Endodermal cell (in vitro differentiated cells): ENCODE data around the gene SPAG17. TPM values are rescaled to one million over a fixed set of nuclear protein-coding genes. Genes with fewer than 3 reads are reported as not detected.

Experiments used
- DNase-seq: peaks from one replicate; pipeline ENCODE4 v3.0.0-alpha.2; 2017
- H3K27ac ChIP-seq: 2 replicates; pipeline ENCODE4 v1.5.1; 2013; ENCODE audit warnings: mild to moderate bottlenecking, low read depth, low read length, moderate library complexity
- H3K27me3 ChIP-seq: 2 replicates; pipeline ENCODE4 v1.6.1; 2013; ENCODE audit warnings: mild to moderate bottlenecking, low read length, moderate library complexity; ENCODE audit not compliant: insufficient read depth, control insufficient read depth, poor library complexity, severe bottlenecking
- H3K36me3 ChIP-seq: 2 replicates; pipeline ENCODE4 v1.7.0; 2013; ENCODE audit warnings: mild to moderate bottlenecking, low read length, moderate library complexity; ENCODE audit not compliant: control insufficient read depth, insufficient read depth
- H3K4me1 ChIP-seq: one replicate; pipeline ENCODE4 v1.7.0; 2013; ENCODE audit warnings: low read length; ENCODE audit not compliant: control insufficient read depth, insufficient read depth
- H3K4me3 ChIP-seq: 2 replicates; pipeline ENCODE4 v1.5.1; 2013; ENCODE audit warnings: mild to moderate bottlenecking, low read length, moderate library complexity
- H3K9ac ChIP-seq: 2 replicates; pipeline ENCODE4 v1.6.1; 2013; ENCODE audit warnings: mild to moderate bottlenecking, low read length, moderate library complexity; ENCODE audit not compliant: poor library complexity, severe bottlenecking; ENCODE audit errors: extremely low read depth
- H3K9me3 ChIP-seq: 2 replicates; pipeline ENCODE4 v1.6.1; 2013; ENCODE audit warnings: mild to moderate bottlenecking, low read length, moderate library complexity; ENCODE audit not compliant: control insufficient read depth
- H3K27ac Mint-ChIP-seq: 2 replicates; pipeline ENCODE4 v1.8.0; 2020; ENCODE audit warnings: mixed read lengths
- H3K27me3 Mint-ChIP-seq: 2 replicates; pipeline ENCODE4 v1.8.0; 2021; ENCODE audit warnings: mild to moderate bottlenecking, mixed read lengths; ENCODE audit not compliant: insufficient read depth
- H3K36me3 Mint-ChIP-seq: 2 replicates; pipeline ENCODE4 v1.8.0; 2020; ENCODE audit warnings: low read depth, mixed read lengths
- H3K4me1 Mint-ChIP-seq: 2 replicates; pipeline ENCODE4 v1.8.0; 2020; ENCODE audit warnings: mixed read lengths
- H3K4me3 Mint-ChIP-seq: 2 replicates; pipeline ENCODE4 v1.8.0; 2020; ENCODE audit warnings: mild to moderate bottlenecking, moderate library complexity, mixed read lengths
- H3K9me3 Mint-ChIP-seq: 2 replicates; pipeline ENCODE4 v1.8.0; 2020; ENCODE audit warnings: mild to moderate bottlenecking, mixed read lengths
- WGBS, 2 experiments: methylation state at CpG; one replicate each; pipeline versions ENCODE4 v1.1.5 to v1.1.7; 2013; ENCODE audit warnings: missing lambda C conversion rate in 2 of 2, mixed read lengths in 1 of 2; ENCODE audit not compliant: insufficient coverage in 1 of 2, insufficient read length in 1 of 2; 5-methylcytosine and 5-hydroxymethylcytosine counted together
- total RNA-seq, 2 donors: library from RNA; stranded (reverse); fragmentation: NEBNext Ultra II Directional in 1 of 2; extraction: Animal tissue kit (Norgen Biotek cat#: 25700) in 1 of 2; gene quantifications; 2 replicates in 1 of 2; 3 replicates in 1 of 2; pipeline ENCODE4 v1.2.1, GENCODE V29; 2021
- TF ChIP-seq, protein P1 (sequence below): fragments of 200-600 bp; sonication (generic); conservative IDR thresholded peaks from 2 replicates; pipeline ENCODE4 v1.5.0; 2021; ENCODE audit warnings: antibody characterized with exemption, mild to moderate bottlenecking

The SPAG17 gene
- total RNA-seq, 2 donors from 2014 or later = 5.0 to 6.3 TPM

DNA sequence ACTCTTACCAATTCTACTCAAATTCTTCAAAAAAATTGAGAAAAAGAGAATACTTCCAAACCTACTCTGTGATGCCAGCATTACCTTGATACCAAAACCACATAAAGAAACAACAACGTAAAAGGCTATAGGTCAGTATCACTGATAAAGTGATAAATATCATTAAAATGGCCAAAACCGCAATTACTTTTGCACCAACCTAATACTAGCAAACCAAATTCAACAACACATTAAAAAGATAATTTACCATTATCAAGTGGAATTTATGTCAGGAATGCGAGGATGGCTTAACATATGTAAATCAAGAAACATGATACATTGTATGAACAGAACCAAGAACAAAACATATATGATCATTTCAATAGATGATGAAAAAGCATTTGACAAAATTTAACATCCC is 7.0 kb downstream of the SPAG17 start:
- DNase-seq = no peak
- TF ChIP-seq, protein P1, sequence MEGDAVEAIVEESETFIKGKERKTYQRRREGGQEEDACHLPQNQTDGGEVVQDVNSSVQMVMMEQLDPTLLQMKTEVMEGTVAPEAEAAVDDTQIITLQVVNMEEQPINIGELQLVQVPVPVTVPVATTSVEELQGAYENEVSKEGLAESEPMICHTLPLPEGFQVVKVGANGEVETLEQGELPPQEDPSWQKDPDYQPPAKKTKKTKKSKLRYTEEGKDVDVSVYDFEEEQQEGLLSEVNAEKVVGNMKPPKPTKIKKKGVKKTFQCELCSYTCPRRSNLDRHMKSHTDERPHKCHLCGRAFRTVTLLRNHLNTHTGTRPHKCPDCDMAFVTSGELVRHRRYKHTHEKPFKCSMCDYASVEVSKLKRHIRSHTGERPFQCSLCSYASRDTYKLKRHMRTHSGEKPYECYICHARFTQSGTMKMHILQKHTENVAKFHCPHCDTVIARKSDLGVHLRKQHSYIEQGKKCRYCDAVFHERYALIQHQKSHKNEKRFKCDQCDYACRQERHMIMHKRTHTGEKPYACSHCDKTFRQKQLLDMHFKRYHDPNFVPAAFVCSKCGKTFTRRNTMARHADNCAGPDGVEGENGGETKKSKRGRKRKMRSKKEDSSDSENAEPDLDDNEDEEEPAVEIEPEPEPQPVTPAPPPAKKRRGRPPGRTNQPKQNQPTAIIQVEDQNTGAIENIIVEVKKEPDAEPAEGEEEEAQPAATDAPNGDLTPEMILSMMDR = no peak
- Mint-ChIP-seq H3K9me3 (peaks cover 23% of the 10 kb centered on the region), H3K4me3 (no peak overlapping the region), H3K27me3 (peaks cover 22% of the 10 kb centered on the region), H3K4me1 (no peaks in the 10 kb centered on the region), H3K36me3 (no peaks in the 10 kb centered on the region), H3K27ac (no peak overlapping the region)
- Histone ChIP-seq H3K9ac (no peak overlapping the region), H3K27me3 (peaks cover 29% of the 10 kb centered on the region), H3K27ac (no peak overlapping the region), H3K36me3 (no peaks in the 10 kb centered on the region), H3K4me1 (no peaks in the 10 kb centered on the region), H3K9me3 (peaks cover 38% of the 10 kb centered on the region), H3K4me3 (no peak overlapping the region)
- 91 to 100% methylated on average over 1 to 3 of the region's 3 CpGs for WGBS, 2 experiments

DNA sequence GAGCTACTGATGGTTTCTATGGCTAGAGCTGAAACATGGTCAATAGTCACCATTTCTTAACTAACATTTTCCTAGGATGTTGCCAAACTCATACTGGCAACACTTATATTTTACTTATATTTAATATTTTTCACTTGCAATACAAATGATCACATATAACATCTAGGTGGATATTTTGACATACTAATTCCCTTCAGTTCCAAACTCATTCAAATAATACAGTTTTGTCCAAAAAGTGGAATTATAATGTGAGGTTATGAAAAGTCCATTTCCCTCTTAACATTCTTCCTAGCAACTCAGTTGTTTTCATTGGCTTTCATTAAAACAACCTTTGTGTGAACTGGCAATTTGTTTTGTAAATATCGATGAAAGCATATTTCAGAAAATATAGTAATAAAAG is 16.0 kb downstream of the SPAG17 start:
- no peak for DNase-seq
- H3K9ac ChIP-seq = no peak overlapping the region
- no peak overlapping the region for H3K27ac Mint-ChIP-seq
- no peak overlapping the region for H3K4me3 ChIP-seq
- WGBS, 2 experiments = 100% methylated on average over 1 of the region's 1 CpG; no CpG with 5 or more reads in 1 of the 2 experiments
- H3K9me3 ChIP-seq = peaks cover under 1% of the 10 kb centered on the region
- H3K36me3 ChIP-seq = no peaks in the 10 kb centered on the region
- H3K9me3 Mint-ChIP-seq = no peaks in the 10 kb centered on the region
- H3K27me3 Mint-ChIP-seq = peaks cover 3% of the 10 kb centered on the region
- peaks cover 29% of the 10 kb centered on the region for H3K27me3 ChIP-seq
- H3K4me1 Mint-ChIP-seq = no peaks in the 10 kb centered on the region
- H3K27ac ChIP-seq = no peak overlapping the region
- TF ChIP-seq, protein P1 = no peak
- no peaks in the 10 kb centered on the region for H3K4me1 ChIP-seq
- H3K4me3 Mint-ChIP-seq = no peak overlapping the region
- H3K36me3 Mint-ChIP-seq = no peaks in the 10 kb centered on the region

DNA sequence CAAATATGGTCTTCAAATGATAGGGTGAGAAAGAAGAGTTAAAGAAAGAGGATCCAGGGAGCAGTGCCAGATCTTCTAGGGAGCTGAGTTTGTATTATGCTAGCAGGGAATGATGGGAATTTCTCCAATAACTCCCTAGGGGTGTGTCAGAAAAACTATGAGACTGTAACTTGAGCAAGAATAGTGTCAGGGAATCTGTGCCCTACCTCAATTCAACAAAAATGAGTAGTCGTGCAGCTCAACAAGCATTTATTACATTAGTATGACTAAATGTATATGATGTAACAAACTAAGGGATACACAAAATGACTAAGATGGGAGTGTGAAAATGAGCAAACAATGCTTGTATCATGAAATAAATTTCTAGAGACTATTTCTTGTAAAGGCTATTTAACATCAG is 24.2 kb downstream of the SPAG17 start:
- Histone ChIP-seq H3K9ac (no peak overlapping the region), H3K27ac (no peak overlapping the region), H3K4me3 (no peak overlapping the region), H3K4me1 (no peaks in the 10 kb centered on the region), H3K36me3 (no peaks in the 10 kb centered on the region), H3K9me3 (no peaks in the 10 kb centered on the region), H3K27me3 (no peaks in the 10 kb centered on the region)
- Mint-ChIP-seq H3K4me3 (no peak overlapping the region), H3K9me3 (no peaks in the 10 kb centered on the region), H3K27me3 (peaks cover 1% of the 10 kb centered on the region), H3K4me1 (peaks cover under 1% of the 10 kb centered on the region), H3K27ac (no peak overlapping the region), H3K36me3 (no peaks in the 10 kb centered on the region)
- TF ChIP-seq, protein P1 = no peak
- WGBS, 2 experiments = 80 to 100% methylated on average over 1 of the region's 1 CpG
- no peak for DNase-seq
